ENCODE measurements around the gene IL24. TPM values are rescaled to one million over a fixed set of nuclear protein-coding genes. Genes with fewer than 3 reads are reported as not detected.
A peak's percentile ranks its signal among the peaks of the same experiment; 100 is the strongest.

Gene IL24
- 0.03 TPM in 1 of 2 replicates, not detected in the other for polyA plus RNA-seq (2012; rRNA removed)
- polyA plus RNA-seq (2012; cell fraction: cytosol; rRNA removed): 0.03 TPM in 1 of 2 replicates, not detected in the other
- polyA plus RNA-seq (2012; cell fraction: nucleus; rRNA removed): not detected in 2 replicates

- Histone ChIP-seq H3K9ac (no peak within 1 kb of the TSS), H2AFZ (ENCODE audit: low read depth) (peak within 1 kb of the TSS; percentile 89; the same call in 1 of the 2 replicates)
- CTCF ChIA-PET: interaction anchor here (1.2 to 5.9 kb wide), 4 partner anchors 8 to 163 kb away, joined by 4 to 32 read pairs (median 8); no protein-coding TSS in a partner anchor
Measured at GRCh38 chr1:206897175-206897574, at the start of gene IL24. Gene IL24, plus strand, starts transcription at chr1:206897443. Its CDS starts 390 bp downstream, at chr1:206897833.

More at GRCh38 chr1:206897175-206897574, at the start of gene IL24:
- Histone ChIP-seq H3K27ac (ENCODE audit: low read depth in 2 of 2, low read length in 1 of 2) (0 out of 4 replicates have a peak within 1 kb of the TSS, but pooled peaks of 1 of the 2 experiments have one; percentile 28), H3K4me1 (ENCODE audit: control insufficient read depth in 1 of 2, insufficient read depth in 2 of 2, low read depth in 1 of 2, low read length in 1 of 2) (no peaks in the 10 kb centered on the region), H3K27me3 (ENCODE audit: insufficient read depth) (no peaks in the 10 kb centered on the region), H3K9me2 (no peaks in the 10 kb centered on the region), H3K9me3 (no peaks in the 10 kb centered on the region), H3K4me3 (ENCODE audit: low read depth in 2 of 2, low read length in 1 of 2) (no peak within 1 kb of the TSS), H3F3A (replicated peaks; ENCODE audit: insufficient read depth) (no peaks in the 10 kb centered on the region), H3K79me2 (ENCODE audit: insufficient read depth) (no peaks in the 10 kb centered on the region), H4K20me1 (ENCODE audit: insufficient read depth) (no peaks in the 10 kb centered on the region), H3K4me2 (peak within 1 kb of the TSS; percentile 32; the same call in 1 of the 2 replicates), H3K36me3 (replicated peaks in 1 of 2; ENCODE audit: control insufficient read depth in 1 of 2, insufficient read depth in 2 of 2, low read length in 1 of 2) (no peaks in the 10 kb centered on the region)
- TF ChIP-seq RCOR1 (IDR thresholded peaks at IDR 0.05; ENCODE audit: low read length): no peak
- TF ChIP-seq RFX5 (IDR thresholded peaks at IDR 0.05; ENCODE audit: low read length): no peak
- no peak for TF ChIP-seq ZBTB33 (IDR thresholded peaks at IDR 0.05; ENCODE audit: borderline replicate concordance, low read depth)
- no peak for TF ChIP-seq NRF1 (IDR thresholded peaks at IDR 0.05; ENCODE audit: low read depth, low read length)
- no peak for TF ChIP-seq USF1 (IDR thresholded peaks at IDR 0.05; ENCODE audit: borderline replicate concordance, low read depth)
- no peak for TF ChIP-seq POLR2AphosphoS5 (IDR thresholded peaks at IDR 0.05; ENCODE audit: low read depth, low read length)
- TF ChIP-seq PBX3 (IDR thresholded peaks at IDR 0.05): no peak
- TF ChIP-seq SIN3A (IDR thresholded peaks at IDR 0.05; ENCODE audit: borderline replicate concordance, low read depth, low read length): no peak
- TF ChIP-seq REST (IDR thresholded peaks at IDR 0.05; ENCODE audit: low read depth, low read length): no peak
- no peak for TF ChIP-seq MEF2A (IDR thresholded peaks at IDR 0.05; ENCODE audit: borderline replicate concordance, low read depth)
- no peak for TF ChIP-seq TAF1 (IDR thresholded peaks at IDR 0.05; ENCODE audit: borderline replicate concordance, low read depth, low read length)
- no peak for TF ChIP-seq MXI1 (IDR thresholded peaks at IDR 0.05; ENCODE audit: low read depth, low read length)
- TF ChIP-seq CTCF (IDR thresholded peaks at IDR 0.05): no peak
- 95% methylated on average over 4 of the region's 4 CpGs for WGBS (ENCODE audit: low lambda C conversion rate)
- no peak for DNase-seq
- POLR2A ChIA-PET: no interaction called here

All from SK-N-SH (cell line).